Neuronal stem cell (in vitro differentiated cells): ENCODE measurements around the gene RNF25. TPM values are rescaled to one million over a fixed set of nuclear protein-coding genes. Genes with fewer than 3 reads are reported as not detected.

Source experiments
- DNase-seq: peaks from one replicate; pipeline ENCODE4 v3.0.0-alpha.2; 2013; ENCODE audit warnings: low spot score
- H2AFZ ChIP-seq: one replicate; pipeline ENCODE4 v1.6.1; 2013; ENCODE audit warnings: mild to moderate bottlenecking, low read length, inconsistent platforms
- H2AK5ac ChIP-seq: 2 replicates; pipeline ENCODE4 v1.6.1; 2013; ENCODE audit warnings: low read depth, mild to moderate bottlenecking, inconsistent platforms, low read length, moderate library complexity, mixed read lengths
- H2BK120ac ChIP-seq: 2 replicates; pipeline ENCODE4 v1.6.1; 2013; ENCODE audit warnings: low read depth, mild to moderate bottlenecking, inconsistent platforms, low read length, moderate library complexity, mixed read lengths
- H2BK12ac ChIP-seq: one replicate; pipeline ENCODE4 v1.6.1; 2013; ENCODE audit warnings: low read length, inconsistent platforms
- H2BK15ac ChIP-seq: 2 replicates; pipeline ENCODE4 v1.6.1; 2013; ENCODE audit warnings: mild to moderate bottlenecking, low read length, inconsistent platforms, mixed read lengths
- H2BK5ac ChIP-seq: one replicate; pipeline ENCODE4 v1.6.1; 2013; ENCODE audit warnings: inconsistent platforms, mild to moderate bottlenecking, low read length, moderate library complexity
- H3K14ac ChIP-seq: one replicate; pipeline ENCODE4 v1.6.1; 2013; ENCODE audit warnings: low read length, inconsistent platforms
- H3K18ac ChIP-seq: 2 replicates; pipeline ENCODE4 v1.6.1; 2013; ENCODE audit warnings: low read length, inconsistent platforms
- H3K23ac ChIP-seq: 2 replicates; pipeline ENCODE4 v1.6.1; 2013; ENCODE audit warnings: low read depth, mild to moderate bottlenecking, mixed read lengths, low read length, inconsistent platforms; ENCODE audit not compliant: poor library complexity
- H3K27ac ChIP-seq: replicated peaks from 3 replicates; pipeline ENCODE4 v1.5.1; 2013; ENCODE audit warnings: low read length, inconsistent platforms
- H3K27me3 ChIP-seq, 3 experiments: 2 replicates each; pipeline ENCODE4 v1.6.1; 2013; ENCODE audit warnings: low read length in 3 of 3, mild to moderate bottlenecking in 2 of 3, inconsistent platforms in 1 of 3, low read depth in 1 of 3, mixed read lengths in 1 of 3, moderate library complexity in 1 of 3; ENCODE audit not compliant: control insufficient read depth in 3 of 3, insufficient read depth in 3 of 3
- H3K36me3 ChIP-seq, 2 donors: replicated peaks in 1 of 2; 2 replicates each; pipeline ENCODE4 v1.6.1; 2013; ENCODE audit warnings: low read length in 2 of 2; ENCODE audit not compliant: control insufficient read depth in 2 of 2, insufficient read depth in 2 of 2
- H3K4ac ChIP-seq: 2 replicates; pipeline ENCODE4 v1.6.1; 2013; ENCODE audit warnings: inconsistent platforms, mild to moderate bottlenecking, low read length, moderate library complexity
- H3K4me1 ChIP-seq, 2 donors: 1 replicate in 1 of 2; 2 replicates in 1 of 2; pipeline ENCODE4 v1.6.1; 2013; ENCODE audit warnings: low read length in 2 of 2, low read depth in 1 of 2; ENCODE audit not compliant: control insufficient read depth in 2 of 2, insufficient read depth in 1 of 2
- H3K4me2 ChIP-seq: one replicate; pipeline ENCODE4 v1.6.1; 2013; ENCODE audit warnings: mild to moderate bottlenecking, low read length, inconsistent platforms; ENCODE audit not compliant: insufficient read depth, poor library complexity, severe bottlenecking
- H3K4me3 ChIP-seq, 2 donors: 2 replicates each; pipeline ENCODE4 v1.5.1; 2013; ENCODE audit warnings: low read length in 2 of 2, mild to moderate bottlenecking in 2 of 2, inconsistent platforms in 1 of 2, moderate library complexity in 1 of 2
- H3K79me1 ChIP-seq: one replicate; pipeline ENCODE4 v1.6.1; 2013; ENCODE audit warnings: low read depth, mild to moderate bottlenecking, inconsistent platforms, low read length, moderate library complexity
- H3K9ac ChIP-seq: one replicate; pipeline ENCODE4 v1.6.1; 2013; ENCODE audit warnings: mild to moderate bottlenecking, low read depth, low read length, inconsistent platforms; ENCODE audit not compliant: poor library complexity
- H3K9me3 ChIP-seq, 2 donors: replicated peaks in 1 of 2; 2 replicates each; pipeline versions ENCODE3 to v1.6.1; 2013; ENCODE audit warnings: low read length in 2 of 2, mild to moderate bottlenecking in 2 of 2, inconsistent platforms in 1 of 2, low read depth in 1 of 2, mixed read lengths in 1 of 2, moderate library complexity in 1 of 2; ENCODE audit not compliant: control insufficient read depth in 2 of 2, insufficient read depth in 1 of 2
- H4K8ac ChIP-seq: one replicate; pipeline ENCODE4 v1.6.1; 2013; ENCODE audit warnings: low read depth, mild to moderate bottlenecking, inconsistent platforms, low read length, moderate library complexity
- H4K91ac ChIP-seq: one replicate; pipeline ENCODE4 v1.6.1; 2013; ENCODE audit warnings: low read length, low read depth, mild to moderate bottlenecking, inconsistent platforms; ENCODE audit not compliant: poor library complexity
- WGBS, 2 donors: extraction: QIAGEN DNeasy Blood & Tissue Kit; methylation state at CpG; one replicate each; pipeline ENCODE4 v1.1.7; 2013; ENCODE audit warnings: missing lambda C conversion rate in 2 of 2, mixed read lengths in 1 of 2; ENCODE audit not compliant: insufficient read length in 2 of 2, insufficient replicate concordance in 1 of 2; ENCODE audit errors: extremely low coverage in 2 of 2; 5-methylcytosine and 5-hydroxymethylcytosine counted together
- polyA plus RNA-seq, 2 experiments: library from polyadenylated mRNA; stranded (reverse); fragments of 200-250 nt; gene quantifications; one replicate each; pipeline ENCODE4 v1.2.3, GENCODE V29; 2013

RNF25 gene
- polyA plus RNA-seq (2013, experiment 1 of 2) = 15.3 TPM
- 15.1 TPM for polyA plus RNA-seq (2013, experiment 2 of 2)

- Histone ChIP-seq H3K27ac (no peak within 1 kb of the TSS), H2BK5ac (no peak within 1 kb of the TSS), H3K36me3 (peaks cover 11 to 46% of the 10 kb centered on the region in 2 donors), H3K18ac (peak within 1 kb of the TSS; percentile 87), H3K79me1 (peaks cover 3% of the 10 kb centered on the region), H2AFZ (peak within 1 kb of the TSS; percentile 88), H3K4me2 (peak within 1 kb of the TSS; percentile 74), H3K9me3 (no peaks in the 10 kb centered on the region), H3K4me3 (peak within 1 kb of the TSS; percentile 93 to 95), H3K27me3 (no peaks in the 10 kb centered on the region), H2BK120ac (no peak within 1 kb of the TSS), H3K14ac (no peak within 1 kb of the TSS), H3K4ac (no peak within 1 kb of the TSS), H4K8ac (peak within 1 kb of the TSS; percentile 66), H2BK15ac (no peak within 1 kb of the TSS), H2AK5ac (no peak within 1 kb of the TSS), H3K4me1 (peaks cover 0 to 2% of the 10 kb centered on the region in 2 donors), H2BK12ac (no peak within 1 kb of the TSS), H4K91ac (no peak within 1 kb of the TSS), H3K9ac (peak within 1 kb of the TSS; percentile 88), H3K23ac (no peak within 1 kb of the TSS)
- DNase-seq = peak; percentile 82
- WGBS, 2 donors = no CpG with 5 or more reads among the region's 49 CpGs
These were observed at the start of gene RNF25, which contains the start of gene STK36 for GRCh38 chr2:218671654-218672566. Gene RNF25 (minus strand): TSS chr2:218672002. CDS start chr2:218671970, 32 bp downstream. Gene STK36 (plus strand): TSS chr2:218672086. CDS start chr2:218672830, 744 bp downstream.

GRCh38 chr2:218721488-218721887 is 49.7 kb upstream of the RNF25 start:
- Histone ChIP-seq H3K9ac (no peak overlapping the region), H2BK120ac (no peak overlapping the region), H3K27ac (no peak overlapping the region), H4K8ac (no peak overlapping the region), H3K18ac (no peak overlapping the region), H3K4me3 (no peak overlapping the region), H3K27me3 (no peaks in the 10 kb centered on the region), H2BK5ac (no peak overlapping the region), H3K79me1 (peaks cover 2% of the 10 kb centered on the region), H3K4ac (no peak overlapping the region), H3K36me3 (peaks cover 6 to 48% of the 10 kb centered on the region in 2 donors), H3K14ac (no peak overlapping the region), H3K23ac (no peak overlapping the region), H3K4me1 (peaks cover 0 to 2% of the 10 kb centered on the region in 2 donors), H2AFZ (no peak overlapping the region), H3K4me2 (no peak overlapping the region), H4K91ac (no peak overlapping the region), H3K9me3 (peaks cover 3 to 21% of the 10 kb centered on the region in 2 donors), H2BK15ac (no peak overlapping the region), H2AK5ac (no peak overlapping the region), H2BK12ac (no peak overlapping the region)
- DNase-seq = no peak

DNA sequence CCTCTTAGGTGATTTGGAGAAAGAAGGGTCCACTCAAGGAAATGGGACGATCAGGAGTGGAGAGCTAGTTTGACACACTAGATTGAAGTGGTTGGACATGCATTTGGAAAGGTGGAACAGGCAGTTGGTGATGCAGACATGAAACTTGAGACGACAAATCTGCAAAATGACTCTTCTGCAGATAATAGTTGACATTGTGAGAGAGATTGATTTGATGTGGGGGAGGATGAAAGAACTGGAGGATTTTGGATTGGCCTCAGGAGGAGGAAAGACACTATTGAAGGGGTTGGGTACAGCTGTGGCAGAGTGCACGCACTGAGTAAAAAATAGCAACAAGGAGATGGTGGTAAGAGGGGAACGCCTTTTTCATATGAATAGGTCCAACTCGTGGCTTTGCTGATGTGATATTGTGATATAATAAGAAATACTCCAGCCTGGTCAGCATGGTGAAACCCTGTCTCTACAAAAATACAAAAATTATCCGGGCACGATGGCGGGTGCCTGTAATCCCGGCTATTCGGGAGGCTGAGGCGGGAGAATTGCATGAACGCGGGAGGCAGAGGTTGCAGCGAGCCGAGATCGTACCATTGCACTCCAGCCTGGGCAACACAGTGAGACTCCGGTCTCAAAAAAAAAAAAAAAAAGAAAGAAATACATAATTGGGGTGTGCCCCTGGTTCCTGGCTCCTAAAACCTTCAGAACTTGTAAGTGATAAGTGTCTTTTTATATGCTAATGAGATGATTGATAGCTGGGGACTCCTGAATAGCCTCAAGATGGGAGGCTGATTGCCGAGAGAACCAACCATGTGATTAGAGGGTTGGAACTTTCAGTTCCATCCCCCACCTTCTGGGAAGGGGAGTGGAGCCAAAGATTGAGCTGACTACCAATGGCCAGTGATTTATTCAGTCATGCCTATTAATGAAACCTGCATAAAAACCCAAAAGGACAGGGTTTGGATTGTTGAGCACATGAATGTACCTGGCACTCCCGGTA is 48.5 kb upstream of the RNF25 start:
- Histone ChIP-seq H3K18ac (no peak overlapping the region), H3K9ac (no peak overlapping the region), H2AFZ (no peak overlapping the region), H3K36me3 (peaks cover 6 to 56% of the 10 kb centered on the region in 2 donors), H4K91ac (no peak overlapping the region), H2BK15ac (no peak overlapping the region), H2BK12ac (no peak overlapping the region), H3K4ac (no peak overlapping the region), H3K9me3 (peaks cover 2 to 10% of the 10 kb centered on the region in 2 donors), H3K27me3 (no peaks in the 10 kb centered on the region), H2BK120ac (no peak overlapping the region), H2BK5ac (no peak overlapping the region), H3K27ac (no peak overlapping the region), H3K23ac (no peak overlapping the region), H3K4me1 (peaks cover 0 to 2% of the 10 kb centered on the region in 2 donors), H2AK5ac (no peak overlapping the region), H3K4me2 (no peak overlapping the region), H3K14ac (no peak overlapping the region), H3K4me3 (no peak overlapping the region), H3K79me1 (peaks cover 2% of the 10 kb centered on the region), H4K8ac (no peak overlapping the region)
- WGBS, 2 donors = no CpG with 5 or more reads among the region's 19 CpGs
- DNase-seq = no peak
